Activated T-helper 1 cell treated with anti-CD3 and anti-CD28 coated beads, Interleukin-2, amount 50 U/mL, for 16 hours (primary cell): ENCODE data around the gene TUBB2B.

Experiments used
- DNase-seq, 2 donors: peaks; one replicate each; pipeline ENCODE4 v3.0.0-alpha.2; 2020; ENCODE audit warnings: low read depth in 1 of 2, low spot score in 1 of 2

TUBB2B gene

GRCh38 chr6:3227363-3228045 is at the start of gene TUBB2B:
Gene TUBB2B, minus strand, starts transcription at chr6:3227653. Its CDS starts 110 bp downstream, at chr6:3227543.
- DNase-seq = no peak

- no peak for DNase-seq
Measured at GRCh38 chr6:3277251-3277650, 49.8 kb upstream of the TUBB2B start.

GRCh38 chr6:3276174-3277167 is 49.0 kb upstream of the TUBB2B start:
- DNase-seq = no peak

GRCh38 chr6:3273707-3274521 is 46.5 kb upstream of the TUBB2B start:
- no peak for DNase-seq

- DNase-seq = no peak
Measured at GRCh38 chr6:3272911-3273547, 45.6 kb upstream of the TUBB2B start.

GRCh38 chr6:3271756-3272155 is 44.3 kb upstream of the TUBB2B start:
- no peak for DNase-seq

GRCh38 chr6:3270258-3270657 is 42.8 kb upstream of the TUBB2B start:
- DNase-seq = no peak

GRCh38 chr6:3269281-3269975 is 42.0 kb upstream of the TUBB2B start:
- DNase-seq = no peak

- DNase-seq = no peak
Measured at GRCh38 chr6:3268680-3269079, 41.2 kb upstream of the TUBB2B start.

- no peak for DNase-seq
Measured at GRCh38 chr6:3267162-3267561, 39.7 kb upstream of the TUBB2B start.

GRCh38 chr6:3266170-3266569 is 38.7 kb upstream of the TUBB2B start:
- DNase-seq = no peak

GRCh38 chr6:3265671-3266070 is 38.2 kb upstream of the TUBB2B start:
- no peak for DNase-seq

- DNase-seq = no peak
Measured at GRCh38 chr6:3264356-3264755, 36.9 kb upstream of the TUBB2B start.

GRCh38 chr6:3263096-3263495 is 35.6 kb upstream of the TUBB2B start:
- DNase-seq = no peak

- DNase-seq = no peak
Measured at GRCh38 chr6:3261921-3262320, 34.5 kb upstream of the TUBB2B start.

- DNase-seq = no peak
Measured at GRCh38 chr6:3261518-3261820, 34.0 kb upstream of the TUBB2B start.

- no peak for DNase-seq
Measured at GRCh38 chr6:3260772-3261517, 33.5 kb upstream of the TUBB2B start.

- DNase-seq = no peak
Measured at GRCh38 chr6:3260296-3260695, 32.8 kb upstream of the TUBB2B start.

GRCh38 chr6:3259491-3259958 is 32.1 kb upstream of the TUBB2B start:
- no peak for DNase-seq
